GM19467 (cell line): Measurements from ENCODE around the gene KRT9.
"Not testable (repeated sequence)": the region's sequence is repeated elsewhere in the genome, so short reads cannot be mapped to it uniquely, and the experiment has no call there.

Experiments
- ATAC-seq: cut with Tn5 transposase; IDR thresholded peaks from one replicate; pipeline ENCODE4 v1.9.1; 2021; ENCODE audit warnings: mild to moderate bottlenecking, moderate library complexity; ENCODE audit not compliant: unreplicated experiment

KRT9 gene

DNA sequence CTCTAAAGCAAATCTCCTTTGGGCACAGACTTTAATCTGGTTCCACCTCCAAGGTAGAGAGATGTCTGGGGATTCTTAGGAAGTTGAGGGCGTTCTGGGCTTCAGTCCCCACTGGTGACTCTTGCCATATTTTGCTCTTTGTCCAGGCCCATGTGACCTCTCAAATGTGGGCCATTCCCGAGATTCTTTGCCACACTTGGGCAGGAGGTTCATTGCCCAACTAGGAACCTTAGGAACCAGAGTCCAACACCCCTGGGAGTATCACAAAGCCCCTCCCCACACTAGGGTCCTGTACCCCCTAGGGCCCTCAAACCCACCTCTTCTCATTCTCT is 8.4 kb upstream of the KRT9 start:
- ATAC-seq, result no peak

- no peak for ATAC-seq
Observed at GRCh38 chr17:41579484-41580243, 7.8 kb upstream of the KRT9 start.

DNA sequence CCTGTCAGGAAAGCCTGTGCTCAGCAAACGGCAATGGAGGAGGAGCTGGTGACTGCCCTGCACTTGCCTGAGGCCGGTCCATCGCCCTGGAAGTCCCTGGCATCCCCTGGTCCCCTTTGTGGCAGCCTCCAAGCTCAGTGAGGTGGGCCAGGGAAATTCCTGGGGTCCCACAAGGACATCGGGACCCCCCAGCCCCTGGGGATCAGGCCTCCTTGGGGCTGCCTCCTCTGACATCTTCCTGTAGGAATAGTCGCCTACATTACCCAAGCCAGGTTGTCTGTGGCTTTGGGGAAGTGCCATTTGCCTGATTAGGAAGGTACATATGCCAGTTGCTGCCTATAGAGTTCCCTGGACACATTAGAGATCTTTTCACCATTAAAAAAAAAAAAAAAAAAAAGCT is 7.1 kb upstream of the KRT9 start:
- no peak for ATAC-seq

DNA sequence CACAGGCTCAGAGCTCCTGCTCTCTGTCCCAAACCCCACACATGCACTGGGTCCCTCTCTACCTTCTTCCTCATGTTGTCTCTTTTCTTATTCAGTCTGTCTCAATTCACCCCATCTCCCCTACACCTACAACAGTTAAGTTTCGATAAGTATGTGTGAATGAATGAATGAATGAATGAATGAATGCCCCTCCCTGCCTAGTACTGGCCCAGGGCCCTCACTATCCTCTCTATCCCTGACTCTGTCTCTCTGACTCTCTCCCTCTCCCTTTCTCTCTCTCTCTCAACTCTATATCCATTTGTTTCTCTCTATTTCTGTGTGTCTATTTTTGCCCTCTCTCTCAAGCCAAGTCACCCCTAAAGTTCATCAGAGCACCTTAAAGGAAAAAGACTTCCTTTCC is 6.7 kb upstream of the KRT9 start:
- no peak for ATAC-seq

GRCh38 chr17:41576740-41577139 is 4.9 kb upstream of the KRT9 start:
- not testable (repeated sequence) for ATAC-seq

DNA sequence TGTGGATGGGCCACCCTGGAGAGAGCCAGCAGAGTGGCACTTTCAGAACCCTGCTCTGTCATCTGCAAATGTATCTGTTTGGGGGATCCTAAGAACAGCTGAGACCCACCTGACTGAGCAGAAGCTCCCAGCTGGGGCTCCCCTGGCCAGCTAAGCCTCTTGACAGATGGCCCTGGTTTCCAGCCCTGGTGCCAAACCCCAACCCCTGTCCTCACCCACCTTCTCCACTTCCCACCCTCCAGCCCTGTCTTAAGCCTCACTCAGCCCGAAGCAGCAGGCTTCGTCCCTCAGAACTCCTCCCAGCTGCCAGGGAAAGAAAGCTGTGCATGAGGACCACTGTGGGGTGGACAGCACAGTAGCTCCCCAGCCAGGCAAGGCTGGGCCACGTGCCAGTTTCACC is 3.5 kb upstream of the KRT9 start:
- ATAC-seq, result no peak

- no peak for ATAC-seq
Observed at GRCh38 chr17:41567317-41567716, 4.5 kb downstream of the KRT9 start.

DNA sequence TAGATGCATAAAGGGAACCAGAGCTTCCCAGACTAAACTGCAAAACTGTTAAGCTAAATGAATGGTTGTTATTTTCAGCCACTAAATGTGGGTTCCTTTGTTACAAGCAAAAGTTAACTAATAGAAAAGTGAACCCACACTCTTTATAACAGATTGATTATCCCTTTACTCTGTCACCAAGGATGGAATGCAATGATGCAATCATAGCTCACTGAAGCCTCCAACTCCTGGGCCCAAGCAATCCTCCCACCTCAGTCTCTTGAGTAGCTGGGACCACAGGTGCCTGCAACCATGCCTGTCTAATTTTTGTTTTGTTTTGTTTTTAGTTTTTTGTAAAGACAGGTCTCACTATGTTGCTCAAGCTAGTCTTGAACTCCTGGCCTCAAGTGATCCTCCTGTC is 6.5 kb downstream of the KRT9 start:
- no peak for ATAC-seq

GRCh38 chr17:41563607-41564170 is 8.2 kb downstream of the KRT9 start:
- no peak for ATAC-seq

DNA sequence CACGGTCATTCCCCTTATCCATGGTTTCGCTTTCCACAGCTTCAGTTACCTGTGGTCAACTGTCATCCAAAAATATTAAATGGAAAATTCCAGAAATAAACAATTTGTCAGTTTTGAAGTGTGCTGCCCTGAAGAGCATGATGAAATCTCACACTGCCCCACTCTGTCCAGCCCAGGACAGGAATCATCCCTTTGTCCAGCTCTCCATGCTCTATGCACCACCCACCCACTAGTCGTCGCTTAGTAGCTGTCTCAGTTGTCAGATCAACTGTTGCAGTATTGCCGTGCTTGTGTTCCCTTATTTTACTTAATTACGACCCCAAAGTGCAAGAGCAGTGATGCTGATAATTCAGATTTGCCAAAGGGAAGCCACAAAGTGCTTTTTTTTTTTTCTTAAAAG is 10.3 kb downstream of the KRT9 start:
- no peak for ATAC-seq

- no peak for ATAC-seq
Observed at GRCh38 chr17:41559548-41559947, 12.3 kb downstream of the KRT9 start.

DNA sequence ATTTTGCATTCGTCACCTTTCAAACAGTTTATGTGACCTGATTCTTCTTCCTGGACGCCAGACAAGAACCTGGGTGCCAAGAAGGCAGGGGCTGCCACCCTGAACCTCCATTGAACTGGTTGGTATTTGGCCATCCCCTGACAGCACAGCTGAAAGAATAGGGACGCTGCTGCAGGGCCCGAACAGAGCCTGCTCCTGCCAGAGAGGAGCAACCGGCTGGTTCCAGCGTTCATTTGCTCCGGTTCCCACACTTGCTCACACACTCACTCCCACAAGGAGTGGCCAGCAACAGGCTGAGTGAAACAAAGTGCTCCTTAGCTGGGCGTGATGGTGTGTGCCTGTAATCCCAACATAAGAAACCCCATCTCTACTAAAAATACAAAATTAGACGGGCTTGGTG is 14.9 kb downstream of the KRT9 start:
- no peak for ATAC-seq

GRCh38 chr17:41556306-41556705 is 15.6 kb downstream of the KRT9 start:
- no peak for ATAC-seq

DNA sequence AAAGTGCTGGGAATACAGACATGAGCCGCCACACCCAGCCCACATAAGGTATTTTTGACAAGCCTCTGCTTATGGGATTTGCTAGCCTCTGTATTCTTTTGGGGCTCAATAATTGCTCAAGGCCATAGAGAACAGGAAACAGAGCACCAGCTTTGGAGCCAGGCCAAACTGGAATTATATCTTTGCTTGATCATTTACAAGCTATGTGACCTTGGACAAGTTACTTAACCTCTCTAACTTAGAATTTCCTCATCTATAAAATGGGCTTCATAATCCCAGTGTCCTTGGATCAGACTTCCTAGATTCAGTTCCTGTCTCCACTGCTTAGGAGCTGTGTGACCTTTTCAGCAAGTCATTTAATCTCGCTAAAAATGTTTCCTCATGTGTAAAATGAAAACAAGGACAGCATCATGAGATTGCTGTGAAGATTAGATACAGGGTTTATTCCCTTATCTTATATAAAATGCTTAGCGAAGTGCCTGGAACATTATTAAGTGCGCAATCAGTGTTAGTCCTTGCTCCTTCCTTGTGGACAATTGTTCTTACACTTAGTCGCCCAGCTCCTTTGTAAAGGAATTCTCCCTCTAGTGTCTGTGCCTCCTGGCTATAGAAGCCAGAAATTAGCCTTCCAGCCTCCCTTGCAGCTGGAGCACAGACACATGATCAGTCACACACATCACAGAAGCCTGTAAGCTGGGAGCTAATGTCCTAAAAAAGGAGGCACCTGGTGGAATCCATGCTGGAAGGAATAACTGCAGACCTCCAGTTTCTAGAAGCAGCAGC is 16.6 kb downstream of the KRT9 start:
- ATAC-seq, result no peak

- no peak for ATAC-seq
Observed at GRCh38 chr17:41553987-41554680, 17.7 kb downstream of the KRT9 start.

DNA sequence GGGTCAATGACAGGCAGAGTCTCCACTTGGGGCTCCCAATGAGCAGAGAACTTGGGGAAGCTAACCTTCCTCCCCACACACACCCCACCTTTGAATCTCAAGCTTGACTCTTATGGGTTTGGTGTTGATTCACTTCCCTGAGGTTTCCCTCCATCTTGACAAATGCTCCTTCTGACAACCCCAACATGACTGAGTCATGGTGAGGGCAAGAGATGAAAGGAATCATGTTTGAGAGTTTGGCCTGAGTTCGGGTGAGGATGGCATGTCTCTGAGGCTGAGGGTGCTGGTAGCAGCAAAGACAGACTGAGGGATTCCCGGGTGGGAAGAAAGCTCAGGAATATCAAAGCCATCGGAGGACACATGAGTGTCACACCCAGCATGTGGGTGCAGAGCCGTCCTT is 18.7 kb downstream of the KRT9 start:
- no peak for ATAC-seq

DNA sequence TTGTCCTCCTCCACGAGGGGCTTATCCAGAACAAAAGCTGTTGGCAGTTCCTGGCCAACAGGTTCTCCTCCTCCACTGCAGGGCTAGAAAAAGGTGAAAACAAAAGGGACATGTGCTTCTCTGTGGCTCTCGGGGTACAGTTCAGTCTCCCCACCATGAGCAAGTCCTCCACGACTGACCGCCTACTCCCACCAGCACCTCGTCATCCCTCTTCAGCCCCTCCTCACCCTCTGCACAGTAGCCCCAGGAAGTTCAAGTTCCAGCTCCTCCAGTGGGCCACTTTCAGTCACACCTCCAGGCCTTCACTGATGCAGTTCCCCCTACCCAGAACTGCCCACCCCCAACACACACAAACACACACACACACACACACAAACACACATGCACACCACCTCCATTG is 19.4 kb downstream of the KRT9 start:
- ATAC-seq, result no peak

GRCh38 chr17:41551365-41551764 is 20.5 kb downstream of the KRT9 start:
- no peak for ATAC-seq

GRCh38 chr17:41549596-41550039 is 22.2 kb downstream of the KRT9 start:
- ATAC-seq, result no peak

DNA sequence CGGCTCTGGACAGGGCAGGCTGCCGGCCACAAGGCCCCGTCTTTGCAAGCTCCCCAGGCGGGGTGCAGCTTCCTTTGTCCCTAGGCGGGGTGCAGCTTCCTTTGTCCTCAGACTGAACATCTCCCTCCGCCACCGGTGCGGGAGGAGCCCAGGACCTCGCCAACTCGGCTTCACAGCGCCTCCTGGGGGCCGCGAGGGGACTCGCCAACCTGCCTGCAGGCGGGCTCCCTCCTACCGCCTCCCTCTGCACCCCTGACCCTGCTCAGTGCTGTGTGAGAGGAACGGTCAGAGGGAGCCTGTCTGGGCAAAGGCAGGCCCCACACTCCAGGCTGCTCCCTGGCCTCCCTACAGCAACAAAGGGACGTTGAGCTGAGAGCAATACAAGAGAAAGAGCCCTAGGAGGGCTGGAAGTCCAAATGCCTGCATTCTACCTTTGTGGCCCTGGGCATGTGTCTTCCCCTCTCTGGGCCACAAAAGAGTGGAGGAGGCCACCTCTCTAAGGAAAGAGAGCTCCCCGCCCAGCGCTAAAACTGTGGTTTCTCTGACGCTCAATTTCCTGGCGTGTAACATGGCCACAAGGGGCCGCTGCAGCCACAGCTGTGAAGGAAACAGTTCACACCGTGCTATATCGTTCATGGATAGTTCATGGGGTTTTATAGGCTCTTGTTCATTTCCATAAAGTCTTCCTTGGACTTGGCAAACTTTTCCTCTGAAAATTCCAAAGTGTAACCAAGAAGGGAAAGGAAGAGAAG is 22.8 kb downstream of the KRT9 start:
- ATAC-seq, result peak; percentile 66
